Gastroesophageal sphincter (tissue), 4 donors: ENCODE data around the gene ZNF837. TPM values are rescaled to one million over a fixed set of nuclear protein-coding genes. Genes with fewer than 3 reads are reported as not detected.

Source experiments
- ATAC-seq: fragments of 150-250 bp; one replicate; pipeline ENCODE4 v1.9.1; 2016; ENCODE audit warnings: mild to moderate bottlenecking, moderate library complexity
- H3K27ac ChIP-seq, 4 donors: fragments of 200-600 bp; sonication (generic) in 3 of 4; 1 replicate in 3 of 4; 2 replicates in 1 of 4; pipeline ENCODE4 v1.5.1; 2016 to 2019
- H3K27me3 ChIP-seq: fragments of 200-600 bp; sonication (generic); one replicate; pipeline ENCODE4 v1.5.1; 2019
- H3K36me3 ChIP-seq, 2 donors: fragments of 200-600 bp; sonication (generic); one replicate each; pipeline ENCODE4 v1.5.1; 2019; ENCODE audit warnings: control low read depth in 1 of 2
- H3K4me1 ChIP-seq, 3 donors: fragments of 200-600 bp; sonication (generic); 1 replicate in 2 of 3; 2 replicates in 1 of 3; pipeline ENCODE4 v1.5.1; 2016 to 2019; ENCODE audit warnings: control low read depth in 2 of 3
- H3K4me3 ChIP-seq, 2 donors: fragments of 200-600 bp; sonication (generic); one replicate each; pipeline ENCODE4 v1.5.1; 2019; ENCODE audit warnings: mild to moderate bottlenecking in 1 of 2, moderate library complexity in 1 of 2
- H3K9me3 ChIP-seq, 3 donors: fragments of 200-600 bp; sonication (generic); one replicate each; pipeline ENCODE4 v1.5.1; 2017 to 2019; ENCODE audit warnings: control low read depth in 2 of 3
- CTCF ChIP-seq, 4 experiments: fragments of 200-600 bp in 2 of 4; fragments of 450-650 bp in 2 of 4; sonication (generic) in 1 of 4; IDR thresholded peaks; one replicate each; pipeline ENCODE4 v1.5.1; 2017 to 2019; ENCODE audit warnings: antibody characterized with exemption in 4 of 4, mild to moderate bottlenecking in 2 of 4, moderate library complexity in 2 of 4
- EP300 ChIP-seq: sonication (generic); formaldehyde crosslinking; IDR thresholded peaks from one replicate; pipeline ENCODE4 v1.6.1; 2017; ENCODE audit warnings: antibody characterized with exemption, mild to moderate bottlenecking
- POLR2A ChIP-seq, 2 donors: fragments of 450-650 bp; IDR thresholded peaks; one replicate each; pipeline ENCODE4 v1.6.1; 2017; ENCODE audit warnings: antibody characterized with exemption in 2 of 2, mild to moderate bottlenecking in 2 of 2, moderate library complexity in 1 of 2
- POLR2AphosphoS5 ChIP-seq: sonication (generic); formaldehyde crosslinking; IDR thresholded peaks from one replicate; pipeline ENCODE4 v1.6.1; 2017; ENCODE audit warnings: antibody characterized with exemption
- WGBS, 2 donors: methylation state at CpG; one replicate each; pipeline ENCODE4 v1.1.5; 2018; ENCODE audit warnings: low coverage in 1 of 2; 5-methylcytosine and 5-hydroxymethylcytosine counted together
- total RNA-seq, 4 donors: library from RNA; depleted of rRNA; stranded (reverse); fragments of >200 nt; gene quantifications; one replicate each; pipeline ENCODE4 v1.1.0, GENCODE V29; 2016

ZNF837 gene
- total RNA-seq, 4 donors from 2014 or later, result 0.99 to 3.7 (median 2.4) TPM

GRCh38 chr19:58396691-58397532, 16.1 kb upstream of the ZNF837 start:
- no peak for TF ChIP-seq POLR2A (IDR thresholded peaks at IDR 0.05)
- TF ChIP-seq EP300, result no peak
- TF ChIP-seq POLR2AphosphoS5, result no peak
- TF ChIP-seq CTCF (IDR thresholded peaks at IDR 0.05), result no peak
- Histone ChIP-seq H3K27me3 (peaks cover 38% of the 10 kb centered on the region), H3K36me3 (peaks cover 0 to 36% of the 10 kb centered on the region in 2 donors), H3K4me3 (no peak overlapping the region), H3K4me1 (peaks cover 0 to 37% (median 11%) of the 10 kb centered on the region in 3 donors), H3K27ac (no peak overlapping the region), H3K9me3 (no peaks in the 10 kb centered on the region)
- no peak for ATAC-seq
- WGBS, 2 donors, result 0% methylated on average over 4 of the region's 58 CpGs; no CpG with 5 or more reads in 1 of the 2 donors

- Histone ChIP-seq H3K27ac (no peak overlapping the region), H3K4me3 (peak overlapping the region in 1 of 2 donors; percentile 22), H3K27me3 (peaks cover 38% of the 10 kb centered on the region), H3K36me3 (peaks cover 0 to 44% of the 10 kb centered on the region in 2 donors), H3K9me3 (no peaks in the 10 kb centered on the region), H3K4me1 (peaks cover 0 to 33% (median 11%) of the 10 kb centered on the region in 3 donors)
- ATAC-seq, result no peak
- TF ChIP-seq POLR2AphosphoS5 (no peak), POLR2A (IDR thresholded peaks at IDR 0.05) (no peak), CTCF (IDR thresholded peaks at IDR 0.05) (no peak), EP300 (no peak)
- WGBS, 2 donors, result 11 to 40% methylated on average over 1 to 11 of the region's 75 CpGs
Measured at GRCh38 chr19:58395979-58396627, 15.3 kb upstream of the ZNF837 start.

GRCh38 chr19:58395220-58395978, 14.6 kb upstream of the ZNF837 start, which contains the start of gene RNF225:
Gene RNF225 (plus strand): TSS chr19:58395656. CDS start chr19:58396090, 434 bp downstream.
- no peak for ATAC-seq
- peaks cover 38% of the 10 kb centered on the region for H3K27me3 ChIP-seq
- WGBS, 2 donors, result 15 to 43% methylated on average over 4 of the region's 21 CpGs
- TF ChIP-seq EP300, result no peak
- TF ChIP-seq CTCF (IDR thresholded peaks at IDR 0.05), result no peak
- no peak for TF ChIP-seq POLR2A (IDR thresholded peaks at IDR 0.05)
- TF ChIP-seq POLR2AphosphoS5, result no peak
- H3K4me1 ChIP-seq, result peaks cover 0 to 33% (median 6%) of the 10 kb centered on the region in 3 donors
- peaks cover 0 to 51% of the 10 kb centered on the region in 2 donors for H3K36me3 ChIP-seq
- no peaks in the 10 kb centered on the region for H3K9me3 ChIP-seq
- peak within 1 kb of the TSS in 1 of 2 donors; percentile 22 for H3K4me3 ChIP-seq
- no peak within 1 kb of the TSS for H3K27ac ChIP-seq

- H3K27me3 ChIP-seq, result peaks cover 38% of the 10 kb centered on the region
- H3K4me1 ChIP-seq, result peaks cover 0 to 33% (median 3%) of the 10 kb centered on the region in 3 donors
- TF ChIP-seq CTCF (IDR thresholded peaks at IDR 0.05), result no peak
- no peak for TF ChIP-seq EP300
- no peak for TF ChIP-seq POLR2AphosphoS5
- no peak for TF ChIP-seq POLR2A (IDR thresholded peaks at IDR 0.05)
- no peaks in the 10 kb centered on the region for H3K9me3 ChIP-seq
- peaks cover 0 to 55% of the 10 kb centered on the region in 2 donors for H3K36me3 ChIP-seq
- WGBS, 2 donors, result 20 to 58% methylated on average over 1 to 2 of the region's 3 CpGs
- no peak overlapping the region for H3K4me3 ChIP-seq
- no peak overlapping the region for H3K27ac ChIP-seq
- ATAC-seq, result no peak
Measured at GRCh38 chr19:58394821-58395219, 14.0 kb upstream of the ZNF837 start.
